ENCODE data around the gene CHAF1A. TPM values are rescaled to one million over a fixed set of nuclear protein-coding genes. Genes with fewer than 3 reads are reported as not detected.

CHAF1A gene
- total and polyA plus RNA-seq, 2 of the 8 experiments (the other 6 are each of a cell fraction or from before 2014, with no cell fraction given) = 122 to 147 TPM

DNA sequence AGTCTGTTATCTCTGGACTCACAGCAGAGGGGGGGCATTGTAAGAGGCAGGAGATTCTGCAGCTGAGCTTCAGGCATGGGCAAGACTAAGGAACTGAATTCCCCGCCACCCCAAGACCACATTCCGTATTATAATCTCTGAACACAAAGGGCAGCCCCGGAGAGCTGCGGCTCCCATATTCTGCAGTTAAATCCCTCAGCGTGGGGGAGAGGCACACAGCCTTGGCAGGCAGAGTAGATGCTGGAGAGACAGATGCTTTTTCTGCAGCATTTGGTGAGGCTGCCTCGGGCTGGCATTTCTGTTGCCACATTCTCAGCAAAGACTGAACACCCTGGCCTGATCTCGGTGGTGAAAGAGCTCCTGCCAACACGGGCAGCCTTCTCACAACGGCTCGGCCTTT is 12.9 kb downstream of the CHAF1A start:
- peaks cover 22 to 79% (median 41%) of the 10 kb centered on the region in 4 experiments for H3K36me3 ChIP-seq (ENCODE audit: control insufficient read depth in 2 of 4, insufficient read depth in 4 of 4, low read length in 3 of 4)
- H2BK120ac ChIP-seq (replicated peaks; ENCODE audit: low read depth, low read length) = no peak overlapping the region
- no peak overlapping the region for H2BK20ac ChIP-seq (ENCODE audit: low read length)
- H3K4me1 ChIP-seq (replicated peaks in 1 of 4; ENCODE audit: control insufficient read depth in 3 of 4, insufficient read depth in 4 of 4, low read length in 3 of 4) = peaks cover 6 to 22% (median 7%) of the 10 kb centered on the region in 4 experiments; a peak in 6 of 7 replicates
- 65% methylated on average over 10 of the region's 10 CpGs; no CpG with 5 or more reads in 1 of the 2 experiments for WGBS, 2 experiments (ENCODE audit: extremely low coverage in 1 of 2, insufficient coverage in 1 of 2, insufficient read length in 1 of 2, insufficient replicate concordance in 2 of 2, low coverage in 1 of 2, low lambda C conversion rate in 2 of 2, missing lambda C conversion rate in 1 of 2)
- no peaks in the 10 kb centered on the region for H3K23me2 ChIP-seq (ENCODE audit: low read depth, low read length)
- no peak overlapping the region for H3K56ac ChIP-seq (replicated peaks; ENCODE audit: insufficient read length, low read depth, low read length)
- no peak overlapping the region for H3K23ac ChIP-seq (ENCODE audit: insufficient read length)
- CTCF ChIA-PET (ENCODE audit: partially characterized antibody) = interaction anchor here (0.7 to 3.7 kb wide), 4 partner anchors 10 to 148 kb away, joined by 3 to 22 read pairs (median 9); partner anchors contain the start of genes CHAF1A and SH3GL1
- POLR2A ChIA-PET (ENCODE audit: partially characterized antibody) = interaction anchor here (0.6 to 58.1 kb wide), 7 partner anchors 9 to 53 kb away, joined by 3 to 1590 read pairs (median 8); partner anchors contain the start of genes CHAF1A, SH3GL1 and UBXN6
- no peak overlapping the region for H3K14ac ChIP-seq (ENCODE audit: insufficient read length)
- H4K20me1 ChIP-seq (replicated peaks in 1 of 2; ENCODE audit: control insufficient read depth in 1 of 2, insufficient read depth in 2 of 2, low read length in 2 of 2) = peaks cover 18 to 28% of the 10 kb centered on the region in 2 experiments
- no peaks in the 10 kb centered on the region for H3K9me3 ChIP-seq (ENCODE audit: insufficient read depth in 2 of 2, low read depth in 1 of 2, low read length in 1 of 2)
- DNase-seq (ENCODE audit: low read depth in 1 of 2, low spot score in 2 of 2) (no peak), FAIRE-seq (no peak)
- no peak overlapping the region for H2AK5ac ChIP-seq (ENCODE audit: low read depth, low read length)
- peaks cover 11 to 88% of the 10 kb centered on the region in 2 experiments; a peak in 3 of 4 replicates for H3K79me2 ChIP-seq (ENCODE audit: control insufficient read depth in 1 of 2, insufficient read depth in 2 of 2, low read length in 2 of 2)
- H4K8ac ChIP-seq (ENCODE audit: extremely low read depth, insufficient read depth, low read length) = no peak overlapping the region
- TF ChIP-seq POLR2AphosphoS5 (IDR thresholded peaks at IDR 0.05; ENCODE audit: low read depth, low read length) (peak; percentile 81), TEAD4 (IDR thresholded peaks at IDR 0.05; ENCODE audit: low read depth, low read length) (0 out of 2 replicates have a peak, but pooled peaks have one; percentile 19), SIN3A (conservative IDR thresholded peaks at IDR 0.05 in 1 of 2, IDR thresholded peaks at IDR 0.05 in 1 of 2; ENCODE audit: low read depth in 1 of 2, low read length in 2 of 2) (0 out of 4 replicates have a peak, but pooled peaks of 1 of the 2 experiments have one; percentile 21), JUND (IDR thresholded peaks at IDR 0.05; ENCODE audit: low read length) (no peak)
- no peak overlapping the region; a peak in 2 of 7 replicates for H3K9ac ChIP-seq (replicated peaks in 1 of 4; ENCODE audit: extremely low read depth in 1 of 4, low read depth in 3 of 4, low read length in 3 of 4)
- H3K4me2 ChIP-seq (ENCODE audit: insufficient read depth in 1 of 2, low read depth in 2 of 2, low read length in 2 of 2) = peak overlapping the region; percentile 41 to 50
- no peak overlapping the region for H4K91ac ChIP-seq (replicated peaks; ENCODE audit: insufficient read length, low read length)
- no peak overlapping the region for H2BK15ac ChIP-seq (ENCODE audit: low read length)
- H3K27me3 ChIP-seq (replicated peaks in 1 of 4; ENCODE audit: control insufficient read depth in 3 of 4, extremely low read depth in 1 of 4, insufficient read depth in 3 of 4, low read length in 3 of 4) = no peaks in the 10 kb centered on the region
- H2AFZ ChIP-seq (ENCODE audit: low read length) = no peak overlapping the region
- H3K79me1 ChIP-seq (ENCODE audit: low read depth, low read length) = peaks cover 7% of the 10 kb centered on the region
- H4K5ac ChIP-seq (ENCODE audit: insufficient read length, low read depth, low read length) = no peak overlapping the region
- H2BK5ac ChIP-seq (ENCODE audit: low read depth, low read length) = 0 out of 2 replicates have a peak overlapping the region, but pooled peaks have one; percentile 2
- H3K4me3 ChIP-seq (ENCODE audit: extremely low read depth in 1 of 4, insufficient read depth in 2 of 4, low read depth in 3 of 4, low read length in 4 of 4) = peak overlapping the region in 2 of 4 experiments; percentile 15 to 35; a peak in 4 of 8 replicates
- peak overlapping the region; percentile 68; the same call in 1 of the 2 replicates for H3K27ac ChIP-seq (ENCODE audit: low read depth, low read length)
- no peak overlapping the region for H3K4ac ChIP-seq (replicated peaks; ENCODE audit: insufficient read length, low read depth, low read length)
- no peak overlapping the region; the same call in 1 of the 2 replicates for H3K18ac ChIP-seq (ENCODE audit: extremely low read depth, low read length)
- H2BK12ac ChIP-seq (ENCODE audit: low read depth, low read length) = no peak overlapping the region; the same call in 1 of the 2 replicates
